ENCODE data around the gene CD44. TPM values are rescaled to one million over a fixed set of nuclear protein-coding genes. Genes with fewer than 3 reads are reported as not detected.

Gene CD44
- total RNA-seq, 4 donors from 2014 or later: 861 to 1,282 (median 914) TPM

GRCh38 chr11:35115688-35116030, 23.3 kb upstream of the CD44 start:
- intact Hi-C loops (cut with DNase I; ENCODE audit: low total_unique reads): no loop called here
- DNase-seq (ENCODE audit: low spot score in 2 of 2): no peak
- TF ChIP-seq POLR2A (IDR thresholded peaks at IDR 0.05) (no peak), CTCF (IDR thresholded peaks at IDR 0.05) (no peak)
- H3K4me3 ChIP-seq (ENCODE audit: low read depth, poor library complexity, severe bottlenecking): no peak overlapping the region
- WGBS, 2 donors: 43 to 52% methylated on average over 4 of the region's 4 CpGs

- 44 to 63% methylated on average over 5 of the region's 5 CpGs for WGBS, 2 donors
- no peak for TF ChIP-seq CTCF (IDR thresholded peaks at IDR 0.05)
- no peak for TF ChIP-seq POLR2A (IDR thresholded peaks at IDR 0.05)
- intact Hi-C loops (cut with DNase I; ENCODE audit: low total_unique reads): no loop called here
- no peak overlapping the region for H3K4me3 ChIP-seq (ENCODE audit: low read depth, poor library complexity, severe bottlenecking)
- DNase-seq (ENCODE audit: low spot score in 2 of 2): no peak
These were observed 22.7 kb upstream of the CD44 start for GRCh38 chr11:35116245-35116644.

- intact Hi-C loops (cut with DNase I; ENCODE audit: low total_unique reads): no loop called here
- WGBS, 2 donors: 32 to 36% methylated on average over 4 of the region's 4 CpGs
- TF ChIP-seq CTCF (IDR thresholded peaks at IDR 0.05): no peak
- H3K4me3 ChIP-seq (ENCODE audit: low read depth, poor library complexity, severe bottlenecking): no peak overlapping the region
- DNase-seq (ENCODE audit: low spot score in 2 of 2): no peak
These were observed 22.0 kb upstream of the CD44 start for GRCh38 chr11:35116762-35117640.

- H3K4me3 ChIP-seq (ENCODE audit: low read depth, poor library complexity, severe bottlenecking): no peak overlapping the region
These were observed 20.1 kb upstream of the CD44 start for GRCh38 chr11:35118906-35119305.

GRCh38 chr11:35121326-35121865, 17.6 kb upstream of the CD44 start:
- TF ChIP-seq POLR2A (IDR thresholded peaks at IDR 0.05) (no peak), CTCF (IDR thresholded peaks at IDR 0.05) (no peak)
- intact Hi-C loops (cut with DNase I; ENCODE audit: low total_unique reads): loop anchor here (10.0 kb wide), 1 partner anchor 87 kb away; no protein-coding TSS in a partner anchor
- no peak overlapping the region for H3K4me3 ChIP-seq (ENCODE audit: low read depth, poor library complexity, severe bottlenecking)
- 88% methylated on average over 2 of the region's 2 CpGs for WGBS, 2 donors
- DNase-seq (ENCODE audit: low spot score in 2 of 2): no peak

More at GRCh38 chr11:35118906-35119305, 20.1 kb upstream of the CD44 start:
- TF ChIP-seq POLR2A (IDR thresholded peaks at IDR 0.05): no peak
- TF ChIP-seq CTCF (IDR thresholded peaks at IDR 0.05): no peak
- intact Hi-C loops (cut with DNase I; ENCODE audit: low total_unique reads): no loop called here
- WGBS, 2 donors: 93 to 98% methylated on average over 4 of the region's 4 CpGs
- DNase-seq (ENCODE audit: low spot score in 2 of 2): no peak

Measured in lower leg skin (tissue), 4 donors.